Tibial artery (tissue), 4 donors: ENCODE results near the gene MMP2.

Experiments
- DNase-seq, 2 donors: peaks; one replicate each; pipeline ENCODE4 v3.0.0-alpha.2; 2019
- H3K27ac ChIP-seq, 2 donors: fragments of 200-600 bp; sonication (generic) in 1 of 2; 1 replicate in 1 of 2; 2 replicates in 1 of 2; pipeline ENCODE4 v1.5.1; 2018 to 2019; ENCODE audit warnings: mild to moderate bottlenecking in 1 of 2
- H3K27me3 ChIP-seq, 2 donors: fragments of 200-600 bp; sonication (generic) in 1 of 2; one replicate each; pipeline versions ENCODE4 v1.5.1 to v1.6.0; 2016 to 2019
- H3K36me3 ChIP-seq, 3 donors: fragments of 200-600 bp; sonication (generic) in 2 of 3; one replicate each; pipeline ENCODE4 v1.5.1; 2016 to 2019; ENCODE audit warnings: mild to moderate bottlenecking in 2 of 3
- H3K4me1 ChIP-seq, 4 donors: fragments of 200-600 bp; sonication (generic) in 2 of 4; 1 replicate in 3 of 4; 2 replicates in 1 of 4; pipeline ENCODE4 v1.5.1; 2016 to 2019
- H3K4me3 ChIP-seq, 2 donors: fragments of 200-600 bp; sonication (generic) in 1 of 2; 1 replicate in 1 of 2; 2 replicates in 1 of 2; pipeline ENCODE4 v1.5.1; 2018 to 2019; ENCODE audit warnings: mild to moderate bottlenecking in 2 of 2
- H3K9me3 ChIP-seq, 3 donors: fragments of 200-600 bp; sonication (generic) in 1 of 3; one replicate each; pipeline ENCODE4 v1.5.1; 2016 to 2019
- intact Hi-C: fragments of 100-400 bp; cut with DNase I; formaldehyde crosslinking; loops from one replicate; pipeline ENCODE4 v1.15.0; 2023; ENCODE audit warnings: low total_unique reads
- TF ChIP-seq, protein P1 (sequence below), 2 experiments: fragments of 200-600 bp in 1 of 2; fragments of 450-650 bp in 1 of 2; IDR thresholded peaks; one replicate each; pipeline ENCODE4 v1.5.1; 2017 to 2019; ENCODE audit warnings: antibody characterized with exemption in 2 of 2, mild to moderate bottlenecking in 1 of 2, moderate library complexity in 1 of 2

Gene MMP2

DNA sequence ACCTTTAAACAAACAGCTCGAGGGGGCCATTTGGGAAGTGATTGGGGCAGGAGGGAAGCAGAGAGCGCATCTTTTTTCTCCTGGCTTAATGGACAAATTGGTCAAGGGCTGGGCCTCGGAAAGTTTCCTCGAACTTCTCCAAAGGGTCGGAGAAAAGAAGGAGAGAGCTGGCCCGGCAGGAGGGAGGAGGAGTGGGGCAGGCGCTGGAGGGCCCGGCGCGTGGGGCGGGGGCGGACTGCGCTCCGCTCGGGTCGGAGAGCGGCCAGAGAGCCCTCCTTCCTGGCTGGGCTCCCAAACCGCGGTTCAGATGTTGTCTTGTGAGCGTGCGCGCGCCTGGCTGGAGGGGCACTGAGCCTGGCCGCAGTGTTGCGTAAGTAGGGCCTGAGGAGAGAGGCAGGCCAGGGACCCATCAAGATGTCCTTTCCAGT lies 1.2 kb downstream of the MMP2 start:
- peaks cover 0 to 6% of the 10 kb centered on the region in 2 donors for H3K27me3 ChIP-seq
- H3K4me1 ChIP-seq = peaks cover 0 to 39% (median 23%) of the 10 kb centered on the region in 4 donors
- intact Hi-C loops = no loop called here
- H3K9me3 ChIP-seq = no peaks in the 10 kb centered on the region
- peak overlapping the region; percentile 55 to 59 for H3K4me3 ChIP-seq
- peak overlapping the region; percentile 59 to 72 for H3K27ac ChIP-seq
- TF ChIP-seq, protein P1, sequence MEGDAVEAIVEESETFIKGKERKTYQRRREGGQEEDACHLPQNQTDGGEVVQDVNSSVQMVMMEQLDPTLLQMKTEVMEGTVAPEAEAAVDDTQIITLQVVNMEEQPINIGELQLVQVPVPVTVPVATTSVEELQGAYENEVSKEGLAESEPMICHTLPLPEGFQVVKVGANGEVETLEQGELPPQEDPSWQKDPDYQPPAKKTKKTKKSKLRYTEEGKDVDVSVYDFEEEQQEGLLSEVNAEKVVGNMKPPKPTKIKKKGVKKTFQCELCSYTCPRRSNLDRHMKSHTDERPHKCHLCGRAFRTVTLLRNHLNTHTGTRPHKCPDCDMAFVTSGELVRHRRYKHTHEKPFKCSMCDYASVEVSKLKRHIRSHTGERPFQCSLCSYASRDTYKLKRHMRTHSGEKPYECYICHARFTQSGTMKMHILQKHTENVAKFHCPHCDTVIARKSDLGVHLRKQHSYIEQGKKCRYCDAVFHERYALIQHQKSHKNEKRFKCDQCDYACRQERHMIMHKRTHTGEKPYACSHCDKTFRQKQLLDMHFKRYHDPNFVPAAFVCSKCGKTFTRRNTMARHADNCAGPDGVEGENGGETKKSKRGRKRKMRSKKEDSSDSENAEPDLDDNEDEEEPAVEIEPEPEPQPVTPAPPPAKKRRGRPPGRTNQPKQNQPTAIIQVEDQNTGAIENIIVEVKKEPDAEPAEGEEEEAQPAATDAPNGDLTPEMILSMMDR (IDR thresholded peaks at IDR 0.05) = no peak
- H3K36me3 ChIP-seq = peaks cover 0 to 23% (median 20%) of the 10 kb centered on the region in 3 donors
- DNase-seq = peak; percentile 93

DNA sequence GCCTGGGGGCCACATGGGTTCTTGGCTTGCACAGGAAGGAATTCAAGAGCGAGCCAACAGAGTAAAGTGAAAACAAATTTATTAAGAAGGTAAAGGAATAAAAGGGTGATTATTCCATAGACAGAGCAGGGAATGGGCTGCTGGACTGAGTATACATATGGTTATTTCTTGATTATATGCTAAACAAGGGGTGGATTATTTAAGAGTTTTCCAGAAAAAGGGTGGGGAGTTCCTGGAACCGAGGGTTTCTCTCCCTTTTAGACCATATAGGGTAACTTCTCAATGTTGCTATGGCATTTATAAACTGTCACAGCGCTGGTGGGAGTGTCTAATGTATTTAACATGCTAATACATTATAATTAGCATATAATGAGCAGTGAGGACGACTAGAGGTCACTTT lies 2.0 kb downstream of the MMP2 start:
- no peak for DNase-seq
- Histone ChIP-seq H3K36me3 (peaks cover 0 to 30% (median 23%) of the 10 kb centered on the region in 3 donors), H3K9me3 (no peaks in the 10 kb centered on the region), H3K27me3 (peaks cover 0 to 6% of the 10 kb centered on the region in 2 donors), H3K27ac (peak overlapping the region; percentile 53 to 72), H3K4me3 (peak overlapping the region; percentile 55 to 59), H3K4me1 (peaks cover 0 to 32% (median 23%) of the 10 kb centered on the region in 4 donors)
- TF ChIP-seq, protein P1 (IDR thresholded peaks at IDR 0.05) = no peak
- intact Hi-C loops = no loop called here

DNA sequence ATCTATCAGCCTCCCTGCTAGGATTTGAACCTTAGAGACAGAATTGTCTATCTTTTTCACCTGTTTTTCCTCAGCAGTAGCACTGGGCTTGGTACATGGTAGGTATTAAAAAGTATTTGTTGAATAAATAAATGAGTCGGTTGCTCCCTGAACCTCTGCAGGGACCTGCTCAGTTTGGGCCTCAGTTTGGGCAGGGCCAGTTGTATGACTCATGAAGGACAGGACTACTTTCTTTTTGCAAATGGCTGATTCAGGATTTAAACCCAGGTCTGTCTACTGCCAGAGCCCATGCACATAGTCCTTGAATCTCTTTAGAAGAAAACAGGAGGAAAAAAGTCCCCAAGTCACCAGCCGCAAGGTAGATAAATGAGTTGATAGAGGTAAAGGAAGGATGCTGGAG lies 3.1 kb downstream of the MMP2 start:
- H3K9me3 ChIP-seq = no peaks in the 10 kb centered on the region
- no peak overlapping the region for H3K27ac ChIP-seq
- intact Hi-C loops = no loop called here
- no peak for DNase-seq
- H3K36me3 ChIP-seq = peaks cover 0 to 30% (median 23%) of the 10 kb centered on the region in 3 donors
- H3K4me1 ChIP-seq = peaks cover 0 to 25% (median 19%) of the 10 kb centered on the region in 4 donors
- TF ChIP-seq, protein P1 (IDR thresholded peaks at IDR 0.05) = no peak
- H3K27me3 ChIP-seq = peaks cover 0 to 6% of the 10 kb centered on the region in 2 donors
- H3K4me3 ChIP-seq = no peak overlapping the region

DNA sequence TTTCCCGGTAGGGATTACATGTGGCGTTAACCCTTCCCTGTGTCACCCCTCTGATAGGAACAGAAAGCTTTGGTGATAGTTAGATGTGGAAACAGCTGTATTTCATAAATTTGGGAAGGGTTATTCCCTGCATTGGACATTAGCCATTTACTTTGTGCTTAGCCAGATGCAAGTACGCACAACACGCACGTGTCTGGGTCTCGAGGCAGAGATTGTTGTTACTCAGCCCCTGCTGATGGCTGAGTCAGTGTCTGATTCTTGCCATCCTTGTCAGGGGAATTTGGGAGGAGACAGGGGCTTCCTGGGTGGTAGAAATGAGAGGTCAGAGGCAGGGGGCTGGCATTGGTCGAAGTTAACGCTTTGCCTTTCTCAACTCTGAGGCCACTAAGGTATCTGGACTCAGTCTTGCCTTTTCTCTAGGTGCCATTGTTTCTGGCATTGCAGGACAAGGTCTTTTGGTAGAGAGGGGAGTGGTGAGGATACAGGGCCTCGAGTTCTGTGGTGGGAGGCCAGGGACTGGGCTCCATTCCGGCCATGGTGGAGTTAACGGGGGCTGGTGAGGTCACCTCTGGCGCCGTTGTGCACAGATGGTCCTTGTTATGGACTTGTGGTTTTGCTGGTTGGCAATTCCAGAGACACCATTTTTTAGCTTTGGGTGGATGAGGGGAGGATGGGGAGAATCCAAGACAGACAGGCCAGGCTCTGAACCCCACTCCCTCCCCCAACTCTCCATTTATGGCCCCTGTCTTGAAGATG lies 8.2 kb downstream of the MMP2 start:
- H3K4me1 ChIP-seq = no peaks in the 10 kb centered on the region
- intact Hi-C loops = no loop called here
- DNase-seq = peak; percentile 79 to 82
- no peaks in the 10 kb centered on the region for H3K27me3 ChIP-seq
- H3K9me3 ChIP-seq = no peaks in the 10 kb centered on the region
- H3K27ac ChIP-seq = peak overlapping the region; percentile 25 to 36
- H3K4me3 ChIP-seq = no peak overlapping the region
- H3K36me3 ChIP-seq = peaks cover 4 to 40% (median 34%) of the 10 kb centered on the region in 3 donors
- TF ChIP-seq, protein P1 (IDR thresholded peaks at IDR 0.05) = no peak

DNA sequence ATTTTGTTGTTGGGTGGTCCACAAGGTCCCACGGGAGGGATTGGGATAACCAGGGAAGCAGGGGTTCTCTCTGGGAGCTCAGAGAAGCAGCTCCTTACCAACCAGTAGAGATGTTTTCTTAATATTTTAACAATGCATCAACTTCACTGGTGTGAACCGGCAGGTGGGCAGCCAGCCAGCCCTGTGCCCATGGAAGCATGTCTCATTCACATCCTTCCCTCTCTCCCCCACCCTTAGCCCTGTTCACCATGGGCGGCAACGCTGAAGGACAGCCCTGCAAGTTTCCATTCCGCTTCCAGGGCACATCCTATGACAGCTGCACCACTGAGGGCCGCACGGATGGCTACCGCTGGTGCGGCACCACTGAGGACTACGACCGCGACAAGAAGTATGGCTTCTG lies 9.3 kb downstream of the MMP2 start:
- TF ChIP-seq, protein P1 (IDR thresholded peaks at IDR 0.05) = no peak
- no peaks in the 10 kb centered on the region for H3K4me1 ChIP-seq
- intact Hi-C loops = no loop called here
- peak; percentile 35 to 71 for DNase-seq
- H3K36me3 ChIP-seq = peaks cover 4 to 32% (median 29%) of the 10 kb centered on the region in 3 donors
- H3K9me3 ChIP-seq = no peaks in the 10 kb centered on the region
- no peak overlapping the region for H3K27ac ChIP-seq
- no peak overlapping the region for H3K4me3 ChIP-seq
- no peaks in the 10 kb centered on the region for H3K27me3 ChIP-seq
